ENCODE measurements around the gene TADA3. TPM values are rescaled to one million over a fixed set of nuclear protein-coding genes. Genes with fewer than 3 reads are reported as not detected.

TADA3 gene
- total RNA-seq, 3 donors from 2014 or later = 66.1 to 73.4 (median 70.1) TPM

DNA sequence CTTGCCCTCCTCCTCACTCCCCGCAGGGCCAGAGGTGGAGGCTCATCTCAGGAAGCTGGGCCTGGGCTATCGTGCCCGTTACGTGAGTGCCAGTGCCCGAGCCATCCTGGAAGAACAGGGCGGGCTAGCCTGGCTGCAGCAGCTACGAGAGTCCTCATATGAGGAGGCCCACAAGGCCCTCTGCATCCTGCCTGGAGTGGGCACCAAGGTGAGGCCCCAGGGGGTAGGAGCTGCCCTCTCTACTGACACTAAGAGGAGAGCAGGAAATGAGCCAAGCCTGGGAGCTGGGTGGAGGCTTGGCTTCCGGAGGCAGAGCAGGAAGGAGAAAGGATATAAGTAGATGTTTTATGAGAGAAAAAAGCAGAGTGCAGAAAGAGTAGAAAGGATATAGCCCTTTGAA lies 37.6 kb downstream of the TADA3 start:
- TF ChIP-seq POLR2A (IDR thresholded peaks at IDR 0.05) (no peak), POLR2AphosphoS5 (IDR thresholded peaks at IDR 0.05) (no peak)
- TF ChIP-seq, protein P1, sequence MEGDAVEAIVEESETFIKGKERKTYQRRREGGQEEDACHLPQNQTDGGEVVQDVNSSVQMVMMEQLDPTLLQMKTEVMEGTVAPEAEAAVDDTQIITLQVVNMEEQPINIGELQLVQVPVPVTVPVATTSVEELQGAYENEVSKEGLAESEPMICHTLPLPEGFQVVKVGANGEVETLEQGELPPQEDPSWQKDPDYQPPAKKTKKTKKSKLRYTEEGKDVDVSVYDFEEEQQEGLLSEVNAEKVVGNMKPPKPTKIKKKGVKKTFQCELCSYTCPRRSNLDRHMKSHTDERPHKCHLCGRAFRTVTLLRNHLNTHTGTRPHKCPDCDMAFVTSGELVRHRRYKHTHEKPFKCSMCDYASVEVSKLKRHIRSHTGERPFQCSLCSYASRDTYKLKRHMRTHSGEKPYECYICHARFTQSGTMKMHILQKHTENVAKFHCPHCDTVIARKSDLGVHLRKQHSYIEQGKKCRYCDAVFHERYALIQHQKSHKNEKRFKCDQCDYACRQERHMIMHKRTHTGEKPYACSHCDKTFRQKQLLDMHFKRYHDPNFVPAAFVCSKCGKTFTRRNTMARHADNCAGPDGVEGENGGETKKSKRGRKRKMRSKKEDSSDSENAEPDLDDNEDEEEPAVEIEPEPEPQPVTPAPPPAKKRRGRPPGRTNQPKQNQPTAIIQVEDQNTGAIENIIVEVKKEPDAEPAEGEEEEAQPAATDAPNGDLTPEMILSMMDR (IDR thresholded peaks at IDR 0.05) = no peak
- peaks cover 0 to 14% of the 10 kb centered on the region in 2 donors for H3K4me1 ChIP-seq
- H3K4me3 ChIP-seq = no peak overlapping the region
- no peaks in the 10 kb centered on the region for H3K27me3 ChIP-seq
- H3K27ac ChIP-seq = peak overlapping the region in 1 of 2 donors; percentile 41
- no peaks in the 10 kb centered on the region for H3K36me3 ChIP-seq
- no peak for DNase-seq (ENCODE audit: low spot score in 2 of 2)
- intact Hi-C loops (cut with DNase I; ENCODE audit: low total_unique reads) = no loop called here
- no peaks in the 10 kb centered on the region for H3K9me3 ChIP-seq

DNA sequence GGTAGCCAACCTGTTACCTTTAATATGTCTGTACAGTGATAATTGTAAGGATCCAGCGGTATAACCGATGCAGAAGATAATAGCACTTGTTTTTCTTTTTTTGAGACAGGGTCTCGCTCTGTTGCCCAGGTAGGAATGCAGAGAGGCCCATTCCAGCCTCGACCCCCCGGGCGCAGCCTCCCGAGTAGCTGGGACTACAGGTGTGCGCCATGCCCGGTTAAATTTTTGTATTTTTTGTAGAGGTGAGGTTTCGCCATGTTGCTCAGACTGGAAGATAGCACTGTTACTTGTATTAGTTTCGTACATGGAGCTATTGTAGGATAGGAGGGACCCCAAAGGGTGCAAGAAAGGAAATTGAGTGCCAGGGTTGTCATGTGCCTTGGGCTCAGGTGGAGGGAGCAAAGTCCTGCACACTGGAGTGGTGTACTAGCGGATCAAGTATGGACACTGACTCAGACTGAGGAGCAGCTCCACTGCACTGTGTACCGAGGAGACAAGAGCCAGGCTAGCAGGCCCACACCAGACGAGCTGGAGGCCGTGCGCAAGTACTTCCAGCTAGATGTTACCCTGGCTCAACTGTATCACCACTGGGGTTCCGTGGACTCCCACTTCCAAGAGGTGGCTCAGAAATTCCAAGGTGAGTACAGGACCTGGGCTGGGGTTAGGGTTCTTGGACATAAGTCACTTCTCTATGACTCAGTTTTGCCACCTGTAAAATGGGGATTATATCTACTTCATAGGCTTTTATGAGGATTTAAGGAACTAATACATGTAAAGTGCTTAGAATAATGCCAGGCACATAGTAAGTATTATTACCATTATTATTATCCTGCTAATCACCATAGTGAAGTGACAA lies 41.5 kb downstream of the TADA3 start:
- intact Hi-C loops (cut with DNase I; ENCODE audit: low total_unique reads) = no loop called here
- peak overlapping the region; percentile 56 to 88 (median 69) for H3K4me3 ChIP-seq
- H3K36me3 ChIP-seq = peaks cover under 1% of the 10 kb centered on the region
- TF ChIP-seq POLR2AphosphoS5 (IDR thresholded peaks at IDR 0.05) = no peak
- TF ChIP-seq, protein P1 (IDR thresholded peaks at IDR 0.05) = no peak
- no peak for TF ChIP-seq POLR2A (IDR thresholded peaks at IDR 0.05)
- H3K4me1 ChIP-seq = peaks cover 0 to 14% of the 10 kb centered on the region in 2 donors
- no peaks in the 10 kb centered on the region for H3K9me3 ChIP-seq
- peak overlapping the region; percentile 87 to 94 for H3K27ac ChIP-seq
- DNase-seq (ENCODE audit: low spot score in 2 of 2) = no peak
- no peaks in the 10 kb centered on the region for H3K27me3 ChIP-seq

DNA sequence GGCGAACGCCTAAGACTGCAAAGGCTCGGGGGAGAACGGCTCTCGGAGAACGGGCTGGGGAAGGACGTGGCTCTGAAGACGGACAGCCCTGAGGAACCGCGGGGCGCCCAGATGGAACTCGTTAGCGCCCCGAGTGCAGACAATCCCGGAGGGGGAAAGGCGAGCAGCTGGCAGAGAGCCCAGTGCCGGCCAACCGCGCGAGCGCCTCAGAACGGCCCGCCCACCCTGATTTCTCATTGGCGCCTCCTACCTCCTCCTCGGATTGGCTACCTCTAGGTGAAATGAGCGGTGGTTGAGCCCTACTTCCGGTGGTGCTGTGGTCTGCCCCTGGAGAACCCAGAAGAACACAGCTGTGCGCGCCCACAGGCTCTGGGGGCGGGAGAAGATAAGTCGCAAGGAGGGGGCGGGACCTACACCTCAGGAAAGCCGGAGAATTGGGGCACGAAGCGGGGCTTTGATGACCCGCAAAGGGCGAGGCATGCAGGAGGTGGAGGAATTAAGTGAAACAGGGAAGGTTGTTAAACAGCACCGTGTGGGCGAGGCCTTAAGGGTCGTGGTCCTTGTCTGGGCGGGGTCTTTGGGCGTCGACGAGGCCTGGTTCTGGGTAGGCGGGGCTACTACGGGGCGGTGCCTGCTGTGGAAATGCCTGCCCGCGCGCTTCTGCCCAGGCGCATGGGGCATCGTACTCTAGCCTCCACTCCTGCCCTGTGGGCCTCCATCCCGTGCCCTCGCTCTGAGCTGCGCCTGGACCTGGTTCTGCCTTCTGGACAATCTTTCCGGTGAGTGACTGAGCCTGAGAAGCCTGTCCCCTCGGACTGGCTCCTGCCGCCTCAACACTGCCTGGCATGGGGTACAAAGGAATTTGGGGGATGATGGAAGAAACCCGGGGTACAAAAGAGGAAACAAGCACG lies 42.4 kb downstream of the TADA3 start, which contains the start of gene OGG1:
Gene OGG1 (plus strand): TSS at position 308 of the 911 bp plus-strand sequence. CDS start 335 bp downstream, at position 643.
- Histone ChIP-seq H3K4me1 (peaks cover 0 to 14% of the 10 kb centered on the region in 2 donors), H3K27ac (peak within 1 kb of the TSS; percentile 87 to 94), H3K36me3 (peaks cover 7% of the 10 kb centered on the region), H3K27me3 (no peaks in the 10 kb centered on the region), H3K9me3 (no peaks in the 10 kb centered on the region), H3K4me3 (peak within 1 kb of the TSS; percentile 56 to 88 (median 69))
- TF ChIP-seq POLR2AphosphoS5 (IDR thresholded peaks at IDR 0.05) = peak; percentile 20 to 36 (median 33)
- TF ChIP-seq, protein P1 (IDR thresholded peaks at IDR 0.05) = no peak
- no peak for TF ChIP-seq POLR2A (IDR thresholded peaks at IDR 0.05)
- peak; percentile 96 to 97 for DNase-seq (ENCODE audit: low spot score in 2 of 2)
- intact Hi-C loops (cut with DNase I; ENCODE audit: low total_unique reads) = no loop called here

DNA sequence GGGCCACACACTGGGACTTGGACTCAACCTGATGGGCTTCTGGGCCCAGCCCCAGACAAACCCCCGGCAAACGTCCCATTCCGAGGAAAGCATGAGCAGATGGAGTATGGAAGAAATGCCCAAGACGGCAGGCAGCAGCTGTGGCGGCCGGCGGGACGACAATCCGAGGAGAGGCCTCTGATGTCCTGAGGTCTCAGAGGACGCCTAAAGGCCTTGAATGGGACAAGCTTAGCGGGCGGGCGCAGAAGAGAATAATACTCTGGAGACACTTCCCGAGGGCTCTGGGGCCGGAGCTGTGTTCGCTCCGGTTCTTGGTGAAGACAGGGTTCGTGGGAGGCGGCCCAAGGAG lies 43.0 kb downstream of the TADA3 start:
- H3K36me3 ChIP-seq = peaks cover 7% of the 10 kb centered on the region
- DNase-seq (ENCODE audit: low spot score in 2 of 2) = no peak
- intact Hi-C loops (cut with DNase I; ENCODE audit: low total_unique reads) = no loop called here
- H3K4me1 ChIP-seq = peaks cover 0 to 14% of the 10 kb centered on the region in 2 donors
- TF ChIP-seq POLR2AphosphoS5 (IDR thresholded peaks at IDR 0.05) = no peak
- TF ChIP-seq, protein P1 (IDR thresholded peaks at IDR 0.05) = no peak
- TF ChIP-seq POLR2A (IDR thresholded peaks at IDR 0.05) = no peak
- no peaks in the 10 kb centered on the region for H3K9me3 ChIP-seq
- H3K4me3 ChIP-seq = peak overlapping the region; percentile 56 to 88 (median 69)
- H3K27ac ChIP-seq = peak overlapping the region; percentile 87 to 94
- H3K27me3 ChIP-seq = no peaks in the 10 kb centered on the region

Data from breast epithelium (tissue), 4 donors.